Parathyroid adenoma (tissue), 2 donors: ENCODE measurements around the gene PIK3R5.

Source experiments
- H2AFZ ChIP-seq: fragments of 300-600 bp; sonication (generic); one replicate; pipeline ENCODE4 v1.7.0; 2017; ENCODE audit warnings: antibody characterized with exemption, mild to moderate bottlenecking
- H3K27ac ChIP-seq: fragments of 300-600 bp; sonication (generic); one replicate; pipeline ENCODE4 v1.7.0; 2017
- H3K27me3 ChIP-seq: fragments of 300-600 bp; sonication (generic); one replicate; pipeline ENCODE4 v1.7.0; 2017; ENCODE audit warnings: low read length; ENCODE audit not compliant: control insufficient read depth, insufficient read depth
- H3K36me3 ChIP-seq: fragments of 300-600 bp; sonication (generic); one replicate; pipeline ENCODE4 v1.7.0; 2017; ENCODE audit warnings: low read length; ENCODE audit not compliant: control insufficient read depth, insufficient read depth
- H3K4me1 ChIP-seq: fragments of 300-600 bp; sonication (generic); one replicate; pipeline ENCODE4 v1.7.0; 2017; ENCODE audit warnings: control low read depth
- H3K4me2 ChIP-seq: fragments of 300-600 bp; sonication (generic); one replicate; pipeline ENCODE4 v1.7.0; 2017; ENCODE audit warnings: low read length
- H3K4me3 ChIP-seq: fragments of 300-600 bp; sonication (generic); one replicate; pipeline ENCODE4 v1.7.0; 2017; ENCODE audit warnings: low read depth, low read length
- H3K79me2 ChIP-seq: fragments of 300-600 bp; sonication (generic); one replicate; pipeline ENCODE4 v1.7.0; 2017; ENCODE audit warnings: control low read depth
- H3K9ac ChIP-seq: fragments of 300-600 bp; sonication (generic); one replicate; pipeline ENCODE4 v1.7.0; 2017; ENCODE audit warnings: mild to moderate bottlenecking
- H3K9me3 ChIP-seq: fragments of 300-600 bp; sonication (generic); one replicate; pipeline ENCODE4 v1.7.0; 2017; ENCODE audit warnings: low read length; ENCODE audit not compliant: control insufficient read depth
- CTCF ChIP-seq: fragments of 300-600 bp; sonication (generic); IDR thresholded peaks from one replicate; pipeline ENCODE4 v1.7.0; 2017; ENCODE audit warnings: antibody characterized with exemption, mild to moderate bottlenecking
- donor health status: primary hyperparathyroidism.

The PIK3R5 gene

GRCh38 chr17:8865811-8866210 lies 99.7 kb downstream of the PIK3R5 start:
- H3K79me2 ChIP-seq, result no peaks in the 10 kb centered on the region
- no peak overlapping the region for H3K4me3 ChIP-seq
- H3K4me2 ChIP-seq, result no peak overlapping the region
- no peaks in the 10 kb centered on the region for H3K4me1 ChIP-seq
- no peak overlapping the region for H3K27ac ChIP-seq
- no peak for TF ChIP-seq CTCF
- H3K27me3 ChIP-seq, result no peaks in the 10 kb centered on the region
- H3K36me3 ChIP-seq, result no peaks in the 10 kb centered on the region
- H2AFZ ChIP-seq, result no peak overlapping the region
- H3K9ac ChIP-seq, result no peak overlapping the region
- no peaks in the 10 kb centered on the region for H3K9me3 ChIP-seq

GRCh38 chr17:8865385-8865784 lies 100.1 kb downstream of the PIK3R5 start:
- no peaks in the 10 kb centered on the region for H3K27me3 ChIP-seq
- no peaks in the 10 kb centered on the region for H3K36me3 ChIP-seq
- TF ChIP-seq CTCF, result no peak
- no peaks in the 10 kb centered on the region for H3K79me2 ChIP-seq
- no peaks in the 10 kb centered on the region for H3K4me1 ChIP-seq
- no peak overlapping the region for H3K27ac ChIP-seq
- no peak overlapping the region for H3K9ac ChIP-seq
- no peaks in the 10 kb centered on the region for H3K9me3 ChIP-seq
- no peak overlapping the region for H3K4me2 ChIP-seq
- no peak overlapping the region for H2AFZ ChIP-seq
- H3K4me3 ChIP-seq, result no peak overlapping the region

GRCh38 chr17:8862213-8863056 lies 103.1 kb downstream of the PIK3R5 start:
- H3K79me2 ChIP-seq, result no peaks in the 10 kb centered on the region
- no peak for TF ChIP-seq CTCF
- no peaks in the 10 kb centered on the region for H3K4me1 ChIP-seq
- H3K4me2 ChIP-seq, result no peak overlapping the region
- H3K4me3 ChIP-seq, result no peak overlapping the region
- H3K9me3 ChIP-seq, result no peaks in the 10 kb centered on the region
- no peaks in the 10 kb centered on the region for H3K36me3 ChIP-seq
- no peak overlapping the region for H3K27ac ChIP-seq
- H3K27me3 ChIP-seq, result no peaks in the 10 kb centered on the region
- H2AFZ ChIP-seq, result no peak overlapping the region
- H3K9ac ChIP-seq, result no peak overlapping the region

- TF ChIP-seq CTCF, result no peak
- H3K27ac ChIP-seq, result no peak overlapping the region
- H3K4me1 ChIP-seq, result no peaks in the 10 kb centered on the region
Observed at GRCh38 chr17:8861495-8862181, 103.9 kb downstream of the PIK3R5 start.

More at GRCh38 chr17:8861495-8862181, 103.9 kb downstream of the PIK3R5 start:
- Histone ChIP-seq H3K9ac (no peak overlapping the region), H3K4me2 (no peak overlapping the region), H3K4me3 (no peak overlapping the region), H3K9me3 (no peaks in the 10 kb centered on the region), H3K27me3 (no peaks in the 10 kb centered on the region), H3K36me3 (no peaks in the 10 kb centered on the region), H2AFZ (no peak overlapping the region), H3K79me2 (no peaks in the 10 kb centered on the region)
